ENCODE data around the gene ISM1. TPM values are rescaled to one million over a fixed set of nuclear protein-coding genes. Genes with fewer than 3 reads are reported as not detected.
A peak's percentile ranks its signal among the peaks of the same experiment; 100 is the strongest.

The ISM1 gene
- total and polyA plus RNA-seq, 2 donors (not counting 3 experiments of a cell fraction or from before 2014, with no cell fraction given) = not detected

DNA sequence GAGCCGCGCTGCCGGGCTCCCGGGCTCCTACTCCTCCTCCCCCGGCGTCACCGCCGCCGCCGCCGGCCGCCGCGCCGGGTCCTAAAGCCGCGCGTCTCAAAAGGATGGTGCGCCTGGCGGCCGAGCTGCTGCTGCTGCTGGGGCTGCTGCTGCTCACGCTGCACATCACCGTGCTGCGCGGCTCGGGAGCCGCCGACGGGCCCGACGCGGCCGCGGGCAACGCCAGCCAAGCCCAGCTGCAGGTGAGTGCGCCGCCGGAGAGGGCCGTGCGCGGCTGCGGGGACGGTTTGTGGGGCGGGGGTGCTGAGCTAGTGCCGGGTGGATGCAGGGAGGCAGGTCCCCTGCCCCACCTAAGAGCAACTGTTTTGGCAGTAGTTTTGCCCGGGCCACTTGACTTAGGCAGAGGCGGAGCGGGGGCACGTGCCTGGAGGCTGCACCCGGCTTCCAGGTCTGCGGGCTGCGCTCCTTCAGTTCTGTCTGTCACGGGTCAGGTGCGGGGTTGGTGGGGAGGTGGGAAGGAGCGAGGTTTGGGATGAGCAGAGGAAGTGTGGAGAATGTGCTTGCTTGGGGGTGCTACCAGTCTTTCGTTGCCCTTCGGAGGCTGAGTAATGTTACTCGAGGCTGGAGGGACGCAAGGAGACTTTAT is 722 bp downstream of the ISM1 start:
- Histone ChIP-seq H3K9me3 (replicated peaks; ENCODE audit: control insufficient read depth, insufficient read depth, low read length) (no peaks in the 10 kb centered on the region), H2AFZ (ENCODE audit: low read depth, low read length) (peak overlapping the region; percentile 35), H3K4me1 (ENCODE audit: control insufficient read depth, extremely low read depth, insufficient read depth, low read length) (no peaks in the 10 kb centered on the region), H3K9me1 (replicated peaks; ENCODE audit: control insufficient read depth, extremely low read depth, insufficient read depth, low read length) (no peaks in the 10 kb centered on the region), H3K27ac (ENCODE audit: insufficient read depth, low read depth, low read length) (no peak overlapping the region), H3K27me3 (ENCODE audit: control insufficient read depth in 2 of 2, insufficient read depth in 2 of 2, low read length in 2 of 2) (peaks cover 46 to 78% of the 10 kb centered on the region in 2 experiments), H3K79me2 (ENCODE audit: control insufficient read depth, insufficient read depth, low read length) (no peaks in the 10 kb centered on the region), H3K4me2 (ENCODE audit: insufficient read depth, low read length) (no peak overlapping the region), H4K20me1 (replicated peaks; ENCODE audit: control insufficient read depth, extremely low read depth, insufficient read depth, low read length) (no peaks in the 10 kb centered on the region), H3K36me3 (ENCODE audit: control insufficient read depth in 2 of 2, extremely low read depth in 1 of 2, insufficient read depth in 2 of 2, low read length in 2 of 2) (no peaks in the 10 kb centered on the region), H3K4me3 (replicated peaks in 1 of 3; ENCODE audit: insufficient read depth in 1 of 3, low read depth in 1 of 3, low read length in 3 of 3) (peak overlapping the region in 1 of 3 experiments; percentile 24), H3K9ac (replicated peaks; ENCODE audit: extremely low read depth, insufficient read depth, low read length) (no peak overlapping the region)
- ChIA-PET CTCF (interaction anchor here (1.0 to 1.4 kb wide), 3 partner anchors 39 to 81 kb away, joined by 3 to 7 read pairs (median 5); no protein-coding TSS in a partner anchor), POLR2A (no interaction called here)
- intact Hi-C loops (cut with micrococcal nuclease) (loop anchor here (2.0 to 5.0 kb wide), 2 partner anchors 49 to 1329 kb away; no protein-coding TSS in a partner anchor), dilution Hi-C loops (cut with MboI; ENCODE audit: extremely low pct_ligation_motif_present, low sequenced_read_pairs) (no loop called here)
- TF ChIP-seq JUN (IDR thresholded peaks at IDR 0.05; ENCODE audit: borderline replicate concordance, insufficient read depth, insufficient read length, low read depth) = no peak
- TF ChIP-seq MYC (IDR thresholded peaks at IDR 0.05; ENCODE audit: low read depth, low read length) = no peak
- TF ChIP-seq EZH2 (IDR thresholded peaks at IDR 0.05; ENCODE audit: borderline replicate concordance, low read depth, low read length, severe bottlenecking) = peak; percentile 86
- TF ChIP-seq FOS (IDR thresholded peaks at IDR 0.05; ENCODE audit: borderline replicate concordance, insufficient read depth, low read length) = no peak
- TF ChIP-seq, protein P1, sequence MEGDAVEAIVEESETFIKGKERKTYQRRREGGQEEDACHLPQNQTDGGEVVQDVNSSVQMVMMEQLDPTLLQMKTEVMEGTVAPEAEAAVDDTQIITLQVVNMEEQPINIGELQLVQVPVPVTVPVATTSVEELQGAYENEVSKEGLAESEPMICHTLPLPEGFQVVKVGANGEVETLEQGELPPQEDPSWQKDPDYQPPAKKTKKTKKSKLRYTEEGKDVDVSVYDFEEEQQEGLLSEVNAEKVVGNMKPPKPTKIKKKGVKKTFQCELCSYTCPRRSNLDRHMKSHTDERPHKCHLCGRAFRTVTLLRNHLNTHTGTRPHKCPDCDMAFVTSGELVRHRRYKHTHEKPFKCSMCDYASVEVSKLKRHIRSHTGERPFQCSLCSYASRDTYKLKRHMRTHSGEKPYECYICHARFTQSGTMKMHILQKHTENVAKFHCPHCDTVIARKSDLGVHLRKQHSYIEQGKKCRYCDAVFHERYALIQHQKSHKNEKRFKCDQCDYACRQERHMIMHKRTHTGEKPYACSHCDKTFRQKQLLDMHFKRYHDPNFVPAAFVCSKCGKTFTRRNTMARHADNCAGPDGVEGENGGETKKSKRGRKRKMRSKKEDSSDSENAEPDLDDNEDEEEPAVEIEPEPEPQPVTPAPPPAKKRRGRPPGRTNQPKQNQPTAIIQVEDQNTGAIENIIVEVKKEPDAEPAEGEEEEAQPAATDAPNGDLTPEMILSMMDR (IDR thresholded peaks at IDR 0.05; ENCODE audit: extremely low read depth in 1 of 2, insufficient read depth in 1 of 2, low read depth in 1 of 2, low read length in 2 of 2) = peak in 1 of 2 donors; percentile 10
- TF ChIP-seq GATA2 (IDR thresholded peaks at IDR 0.05; ENCODE audit: insufficient read depth, insufficient read length, low read depth, low read length) = no peak
- BruUV-seq (replicated peaks) = no TSS peak
- FAIRE-seq (no peak), DNase-seq (ENCODE audit: low read depth, low spot score) (peak; percentile 32)

Measured in endothelial cell of umbilical vein (primary cell).